OCI-LY3 (cell line): ENCODE results near the gene KLHDC8B.

Source experiments
- H2AFZ ChIP-seq: fragments of 200-600, 300-600 bp; shearing (Covaris generic); 2 replicates; pipeline ENCODE4 v1.6.0; 2014; ENCODE audit warnings: antibody characterized with exemption, low read depth, low read length
- H3K27ac ChIP-seq: fragments of 200-600, 300-600 bp; sonication (generic); 2 replicates; pipeline ENCODE4 v1.5.1; 2014; ENCODE audit warnings: mild to moderate bottlenecking, low read length, moderate library complexity, mixed read lengths
- H3K27me3 ChIP-seq: fragments of 200-600, 300-600 bp; sonication (generic); 2 replicates; pipeline ENCODE4 v1.6.1; 2014; ENCODE audit warnings: low read depth, low read length, mixed read lengths
- H3K36me3 ChIP-seq: fragments of 200-600, 300-600 bp; sonication (generic); replicated peaks from 2 replicates; pipeline ENCODE3; 2014; ENCODE audit warnings: low read depth, low read length, mixed read lengths
- H3K4me1 ChIP-seq: fragments of 300-600, 200-600 bp; sonication (generic); 2 replicates; pipeline ENCODE4 v1.6.1; 2014; ENCODE audit warnings: low read length, mixed read lengths
- H3K4me2 ChIP-seq: fragments of 200-600, 300-600 bp; sonication (generic); 2 replicates; pipeline ENCODE4 v1.6.1; 2014; ENCODE audit warnings: low read length, mixed read lengths
- H3K4me3 ChIP-seq: fragments of 300-600, 200-600 bp; sonication (generic); 2 replicates; pipeline ENCODE4 v1.5.1; 2014; ENCODE audit warnings: antibody characterized with exemption, mild to moderate bottlenecking, low read length, moderate library complexity
- H3K79me2 ChIP-seq: fragments of 300-600, 200-600 bp; shearing (Covaris generic); 2 replicates; pipeline ENCODE4 v1.6.1; 2014; ENCODE audit warnings: mild to moderate bottlenecking, low read length, mixed read lengths
- H3K9ac ChIP-seq: fragments of 300-600, 200-600 bp; shearing (Covaris generic); 2 replicates; pipeline ENCODE4 v1.6.0; 2014; ENCODE audit warnings: mild to moderate bottlenecking, low read length, moderate library complexity
- H3K9me3 ChIP-seq: fragments of 200-600, 300-600 bp; shearing (Covaris generic); 2 replicates; pipeline ENCODE4 v1.6.1; 2014; ENCODE audit warnings: low read length, mixed read lengths; ENCODE audit not compliant: insufficient read depth
- H4K20me1 ChIP-seq: fragments of 200-600, 300-600 bp; sonication (generic); 2 replicates; pipeline ENCODE4 v1.6.1; 2016; ENCODE audit warnings: low read length, mixed read lengths; ENCODE audit not compliant: insufficient read depth
- EZH2phosphoT487 ChIP-seq: fragments of 200-600 bp; shearing (Covaris generic); IDR thresholded peaks from 2 replicates; pipeline ENCODE4 v1.6.1; 2018; ENCODE audit warnings: antibody characterized with exemption, mixed run types, low read depth
- TF ChIP-seq, protein P1 (sequence below): fragments of 200-600, 300-600 bp; sonication (generic); IDR thresholded peaks from 2 replicates; pipeline ENCODE4 v1.5.1; 2014; ENCODE audit warnings: antibody characterized with exemption, low read length, low read depth

KLHDC8B gene

DNA sequence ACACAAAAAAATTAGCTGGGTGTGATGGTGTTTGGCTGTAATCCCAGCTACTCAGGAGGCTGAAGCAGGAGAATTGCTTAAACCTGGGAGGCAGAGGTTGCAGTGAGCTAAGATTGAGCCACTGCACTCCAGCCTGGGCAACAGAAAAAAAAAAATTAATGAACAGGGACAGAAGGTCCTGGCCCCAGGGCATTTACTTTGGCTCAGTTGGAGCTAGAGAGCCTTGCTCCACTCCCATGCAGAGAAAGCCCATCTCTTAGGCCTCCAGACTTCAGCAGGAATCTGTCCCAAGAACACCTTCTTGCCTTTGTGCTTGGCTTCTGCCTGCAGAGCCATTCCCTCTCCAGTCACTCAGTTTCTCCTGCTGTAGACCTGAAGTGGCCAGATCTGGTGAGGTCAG is 8.7 kb downstream of the KLHDC8B start:
- Histone ChIP-seq H2AFZ (no peak overlapping the region), H3K27me3 (no peaks in the 10 kb centered on the region), H3K9me3 (no peaks in the 10 kb centered on the region), H3K79me2 (no peaks in the 10 kb centered on the region), H3K27ac (no peak overlapping the region), H3K9ac (no peak overlapping the region), H4K20me1 (no peaks in the 10 kb centered on the region), H3K4me3 (no peak overlapping the region), H3K4me2 (no peak overlapping the region), H3K36me3 (no peaks in the 10 kb centered on the region), H3K4me1 (no peaks in the 10 kb centered on the region)
- TF ChIP-seq EZH2phosphoT487 = no peak
- TF ChIP-seq, protein P1, sequence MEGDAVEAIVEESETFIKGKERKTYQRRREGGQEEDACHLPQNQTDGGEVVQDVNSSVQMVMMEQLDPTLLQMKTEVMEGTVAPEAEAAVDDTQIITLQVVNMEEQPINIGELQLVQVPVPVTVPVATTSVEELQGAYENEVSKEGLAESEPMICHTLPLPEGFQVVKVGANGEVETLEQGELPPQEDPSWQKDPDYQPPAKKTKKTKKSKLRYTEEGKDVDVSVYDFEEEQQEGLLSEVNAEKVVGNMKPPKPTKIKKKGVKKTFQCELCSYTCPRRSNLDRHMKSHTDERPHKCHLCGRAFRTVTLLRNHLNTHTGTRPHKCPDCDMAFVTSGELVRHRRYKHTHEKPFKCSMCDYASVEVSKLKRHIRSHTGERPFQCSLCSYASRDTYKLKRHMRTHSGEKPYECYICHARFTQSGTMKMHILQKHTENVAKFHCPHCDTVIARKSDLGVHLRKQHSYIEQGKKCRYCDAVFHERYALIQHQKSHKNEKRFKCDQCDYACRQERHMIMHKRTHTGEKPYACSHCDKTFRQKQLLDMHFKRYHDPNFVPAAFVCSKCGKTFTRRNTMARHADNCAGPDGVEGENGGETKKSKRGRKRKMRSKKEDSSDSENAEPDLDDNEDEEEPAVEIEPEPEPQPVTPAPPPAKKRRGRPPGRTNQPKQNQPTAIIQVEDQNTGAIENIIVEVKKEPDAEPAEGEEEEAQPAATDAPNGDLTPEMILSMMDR = no peak

DNA sequence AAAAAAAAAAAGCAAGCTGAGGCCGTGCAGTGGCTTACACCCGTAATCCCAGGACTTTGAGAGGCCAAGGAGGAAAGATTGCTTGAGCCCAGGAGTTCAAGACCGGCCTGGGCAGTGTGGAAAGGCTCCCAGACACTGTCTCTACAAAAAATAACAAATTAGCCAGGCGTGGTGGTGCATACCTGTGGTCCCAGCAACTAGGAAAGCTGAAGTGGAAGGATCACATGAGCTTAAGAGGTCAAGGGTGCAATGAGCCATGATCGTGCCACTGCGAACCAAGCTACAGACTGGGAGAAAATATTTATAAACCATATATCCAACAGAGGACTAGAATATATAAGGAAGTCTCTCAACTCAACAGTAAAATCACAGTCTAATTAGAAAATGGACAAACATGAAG is 10.0 kb downstream of the KLHDC8B start:
- no peak overlapping the region for H3K4me3 ChIP-seq
- H4K20me1 ChIP-seq = no peaks in the 10 kb centered on the region
- H3K9ac ChIP-seq = no peak overlapping the region
- no peaks in the 10 kb centered on the region for H3K79me2 ChIP-seq
- no peaks in the 10 kb centered on the region for H3K36me3 ChIP-seq
- no peak overlapping the region for H2AFZ ChIP-seq
- H3K27ac ChIP-seq = no peak overlapping the region
- TF ChIP-seq, protein P1 = no peak
- no peak for TF ChIP-seq EZH2phosphoT487
- H3K9me3 ChIP-seq = no peaks in the 10 kb centered on the region
- H3K4me2 ChIP-seq = no peak overlapping the region
- no peaks in the 10 kb centered on the region for H3K4me1 ChIP-seq
- H3K27me3 ChIP-seq = no peaks in the 10 kb centered on the region

DNA sequence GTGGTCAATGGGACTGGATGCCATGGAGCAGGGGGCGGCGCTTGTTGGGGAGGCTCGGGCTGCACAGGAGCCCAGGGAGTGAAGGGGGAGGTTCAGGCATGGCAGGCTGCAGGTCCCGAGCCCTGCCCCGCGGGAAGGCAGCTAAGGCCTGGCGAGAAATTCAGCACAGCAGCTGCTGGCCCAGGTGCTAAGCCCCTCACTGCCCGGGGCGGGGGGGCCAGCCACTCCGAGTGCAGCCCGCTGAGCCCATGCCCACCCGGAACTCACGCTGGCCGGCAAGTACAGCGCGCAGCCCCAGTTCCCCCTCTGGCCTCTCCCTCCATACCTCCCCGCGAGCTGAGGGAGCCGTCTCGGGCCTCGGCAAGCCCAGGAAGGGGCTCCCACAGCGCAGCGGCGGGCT is 11.3 kb downstream of the KLHDC8B start:
- TF ChIP-seq, protein P1 = no peak
- TF ChIP-seq EZH2phosphoT487 = no peak
- Histone ChIP-seq H3K27me3 (no peaks in the 10 kb centered on the region), H2AFZ (no peak overlapping the region), H4K20me1 (no peaks in the 10 kb centered on the region), H3K36me3 (no peaks in the 10 kb centered on the region), H3K27ac (no peak overlapping the region), H3K79me2 (no peaks in the 10 kb centered on the region), H3K4me3 (no peak overlapping the region), H3K4me1 (no peaks in the 10 kb centered on the region), H3K9ac (no peak overlapping the region), H3K4me2 (no peak overlapping the region), H3K9me3 (no peaks in the 10 kb centered on the region)

DNA sequence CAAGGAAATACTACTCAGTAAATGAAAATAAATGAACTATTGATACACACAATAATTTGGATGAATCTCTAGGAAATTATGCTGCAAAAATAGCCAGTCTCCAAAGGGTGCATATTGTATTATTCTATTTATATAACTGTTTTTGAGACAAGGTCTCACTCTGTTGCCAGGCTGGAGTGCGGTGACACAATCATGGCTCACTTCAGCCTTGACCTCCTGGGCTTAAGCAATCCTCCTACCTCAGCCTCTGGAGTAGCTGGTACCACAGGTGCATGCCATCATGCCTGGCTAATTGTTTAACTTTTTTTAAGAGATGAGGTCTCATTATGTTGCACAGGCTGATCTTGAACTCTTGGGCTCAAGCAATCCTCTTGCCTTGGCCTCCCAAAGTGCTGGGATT is 12.5 kb downstream of the KLHDC8B start:
- no peak overlapping the region for H3K27ac ChIP-seq
- no peaks in the 10 kb centered on the region for H3K79me2 ChIP-seq

More for the DNA sequence above, 12.5 kb downstream of the KLHDC8B start:
- Histone ChIP-seq H3K4me2 (no peak overlapping the region), H4K20me1 (no peaks in the 10 kb centered on the region), H3K36me3 (no peaks in the 10 kb centered on the region), H2AFZ (no peak overlapping the region), H3K9me3 (no peaks in the 10 kb centered on the region), H3K9ac (no peak overlapping the region), H3K27me3 (no peaks in the 10 kb centered on the region), H3K4me3 (no peak overlapping the region), H3K4me1 (no peaks in the 10 kb centered on the region)
- no peak for TF ChIP-seq EZH2phosphoT487
- TF ChIP-seq, protein P1 = no peak
